Stomach (tissue), 4 donors: Measurements from ENCODE around the gene NPBWR2.

Experiments
- POLR2A ChIP-seq, 4 donors: fragments of 450-650 bp; IDR thresholded peaks; one replicate each; pipeline ENCODE4 v1.6.1; 2016; ENCODE audit warnings: antibody characterized with exemption in 4 of 4, control low read depth in 2 of 4, mild to moderate bottlenecking in 1 of 4, moderate library complexity in 1 of 4
- POLR2AphosphoS5 ChIP-seq, 3 donors: sonication (generic); formaldehyde crosslinking; IDR thresholded peaks; one replicate each; pipeline ENCODE4 v1.6.1; 2016; ENCODE audit warnings: antibody characterized with exemption in 3 of 3

DNA sequence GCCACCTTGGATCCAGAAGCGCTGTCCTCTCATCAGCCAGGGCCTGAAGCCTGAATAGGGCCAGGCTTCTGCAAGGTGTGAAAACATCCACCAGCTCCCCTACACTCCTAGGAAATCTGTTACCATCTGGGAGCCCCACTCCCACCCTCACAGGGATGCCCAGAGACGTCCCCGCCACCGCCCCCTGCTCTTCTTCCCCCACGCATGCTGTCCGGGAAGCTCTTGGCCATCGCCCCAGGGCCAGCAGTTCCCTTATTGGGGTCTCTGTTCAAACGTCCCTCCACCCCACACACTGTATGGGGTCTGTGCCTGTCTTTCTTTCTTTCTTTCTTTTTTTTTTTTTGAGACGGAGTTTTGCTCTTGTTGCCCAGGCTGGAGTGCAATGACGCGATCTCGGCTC lies 31.8 kb downstream of the NPBWR2 start:
- TF ChIP-seq POLR2AphosphoS5 (IDR thresholded peaks at IDR 0.05): no peak
- TF ChIP-seq POLR2A (IDR thresholded peaks at IDR 0.05): no peak
